Testis (tissue), 3 donors: ENCODE data around the gene FRMPD4. TPM values are rescaled to one million over a fixed set of nuclear protein-coding genes. Genes with fewer than 3 reads are reported as not detected.

ENCODE experiments used
- DNase-seq: peaks from one replicate; pipeline ENCODE4 v3.0.0-alpha.2; 2019
- H3K27ac ChIP-seq, 2 donors: fragments of 200-600 bp; sonication (generic); one replicate each; pipeline ENCODE4 v1.5.1; 2019
- H3K27me3 ChIP-seq: fragments of 200-600 bp; sonication (generic); one replicate; pipeline ENCODE4 v1.5.1; 2019
- H3K36me3 ChIP-seq: fragments of 200-600 bp; sonication (generic); one replicate; pipeline ENCODE4 v1.5.1; 2017; ENCODE audit warnings: low read depth; ENCODE audit errors: missing control alignments
- H3K4me1 ChIP-seq: fragments of 200-600 bp; sonication (generic); one replicate; pipeline ENCODE4 v1.5.1; 2019
- H3K4me3 ChIP-seq, 2 donors: fragments of 200-600 bp; sonication (generic); one replicate each; pipeline ENCODE4 v1.5.1; 2017 to 2019
- H3K9me3 ChIP-seq: fragments of 200-600 bp; sonication (generic); one replicate; pipeline ENCODE4 v1.5.1; 2017
- CTCF ChIP-seq, 3 experiments: fragments of 450-650 bp in 2 of 3; fragments of 200-600 bp in 1 of 3; sonication (generic) in 1 of 3; IDR thresholded peaks; one replicate each; pipeline ENCODE4 v1.5.1; 2016 to 2019; ENCODE audit warnings: antibody characterized with exemption in 3 of 3, mild to moderate bottlenecking in 2 of 3, moderate library complexity in 1 of 3
- POLR2A ChIP-seq: fragments of 450-650 bp; IDR thresholded peaks from one replicate; pipeline ENCODE4 v1.6.1; 2017; ENCODE audit warnings: antibody characterized with exemption, mild to moderate bottlenecking, moderate library complexity
- WGBS, 2 donors: methylation state at CpG; one replicate each; pipeline ENCODE4 v1.1.5; 2018; 5-methylcytosine and 5-hydroxymethylcytosine counted together
- intact Hi-C: fragments of 100-400 bp; cut with DNase I; formaldehyde crosslinking; loops from one replicate; pipeline ENCODE4 v1.15.1; 2023; ENCODE audit warnings: low total_unique reads
- polyA plus RNA-seq: library from polyadenylated mRNA; stranded (reverse); fragments of 350-450 nt; fragmentation: Illumina TruSeq; extraction: RNeasy Lipid Tissue Mini Kit (QIAGEN cat#74804); gene quantifications from one replicate; pipeline ENCODE4 v1.2.3, GENCODE V29; 2014; ENCODE audit warnings: low read depth, low replicate concordance; ENCODE audit not compliant: insufficient read depth
- total RNA-seq, 2 donors: library from RNA; depleted of rRNA; stranded (reverse); fragments of >200 nt; gene quantifications; one replicate each; pipeline ENCODE4 v1.2.3, GENCODE V29; 2016

Gene FRMPD4
- total and polyA plus RNA-seq, 3 donors from 2014 or later = 1.1 to 1.6 (median 1.3) TPM

- Histone ChIP-seq H3K27ac (no peak overlapping the region), H3K4me1 (no peaks in the 10 kb centered on the region), H3K27me3 (no peaks in the 10 kb centered on the region), H3K9me3 (no peaks in the 10 kb centered on the region), H3K4me3 (no peak overlapping the region), H3K36me3 (no peaks in the 10 kb centered on the region)
- 93 to 99% methylated on average over 9 of the region's 9 CpGs for WGBS, 2 donors
- DNase-seq = no peak
- intact Hi-C loops = no loop called here
- no peak for TF ChIP-seq POLR2A
- TF ChIP-seq CTCF (IDR thresholded peaks at IDR 0.05) = no peak
Measured at GRCh38 chrX:12469296-12469695, 331.0 kb downstream of the FRMPD4 start.

GRCh38 chrX:12471061-12471460 is 332.8 kb downstream of the FRMPD4 start:
- TF ChIP-seq POLR2A = no peak
- no peak for TF ChIP-seq CTCF (IDR thresholded peaks at IDR 0.05)
- intact Hi-C loops = no loop called here
- Histone ChIP-seq H3K4me1 (no peaks in the 10 kb centered on the region), H3K27ac (no peak overlapping the region), H3K36me3 (no peaks in the 10 kb centered on the region), H3K27me3 (no peaks in the 10 kb centered on the region), H3K4me3 (no peak overlapping the region), H3K9me3 (no peaks in the 10 kb centered on the region)
- no peak for DNase-seq
- 88 to 96% methylated on average over 2 of the region's 2 CpGs for WGBS, 2 donors

GRCh38 chrX:12480956-12481355 is 342.7 kb downstream of the FRMPD4 start:
- WGBS, 2 donors = 85 to 88% methylated on average over 3 of the region's 3 CpGs
- TF ChIP-seq CTCF (IDR thresholded peaks at IDR 0.05) (no peak), POLR2A (no peak)
- Histone ChIP-seq H3K9me3 (no peaks in the 10 kb centered on the region), H3K27me3 (no peaks in the 10 kb centered on the region), H3K27ac (no peak overlapping the region), H3K36me3 (no peaks in the 10 kb centered on the region), H3K4me1 (no peaks in the 10 kb centered on the region), H3K4me3 (no peak overlapping the region)
- intact Hi-C loops = no loop called here
- no peak for DNase-seq

GRCh38 chrX:12488220-12488619 is 349.9 kb downstream of the FRMPD4 start:
- Histone ChIP-seq H3K36me3 (no peaks in the 10 kb centered on the region), H3K9me3 (no peaks in the 10 kb centered on the region), H3K4me1 (no peaks in the 10 kb centered on the region), H3K27me3 (no peaks in the 10 kb centered on the region), H3K27ac (no peak overlapping the region), H3K4me3 (no peak overlapping the region)
- TF ChIP-seq POLR2A (no peak), CTCF (IDR thresholded peaks at IDR 0.05) (no peak)
- intact Hi-C loops = no loop called here
- DNase-seq = no peak

- no peak for DNase-seq
- Histone ChIP-seq H3K4me1 (no peaks in the 10 kb centered on the region), H3K9me3 (no peaks in the 10 kb centered on the region), H3K27me3 (no peaks in the 10 kb centered on the region), H3K27ac (no peak overlapping the region), H3K4me3 (no peak overlapping the region), H3K36me3 (no peaks in the 10 kb centered on the region)
- TF ChIP-seq CTCF (IDR thresholded peaks at IDR 0.05) = no peak
- intact Hi-C loops = no loop called here
- 60 to 71% methylated on average over 2 of the region's 2 CpGs for WGBS, 2 donors
Measured at GRCh38 chrX:12488771-12489170, 350.5 kb downstream of the FRMPD4 start.
